CD4-positive, alpha-beta T cell treated with Interleukin-15 for 4 hours (primary cell): ENCODE results near the gene TMEM222.

ENCODE experiments used
- DNase-seq: peaks from one replicate; pipeline ENCODE4 v3.0.0-alpha.2; 2020; ENCODE audit warnings: low spot score

The TMEM222 gene

DNA sequence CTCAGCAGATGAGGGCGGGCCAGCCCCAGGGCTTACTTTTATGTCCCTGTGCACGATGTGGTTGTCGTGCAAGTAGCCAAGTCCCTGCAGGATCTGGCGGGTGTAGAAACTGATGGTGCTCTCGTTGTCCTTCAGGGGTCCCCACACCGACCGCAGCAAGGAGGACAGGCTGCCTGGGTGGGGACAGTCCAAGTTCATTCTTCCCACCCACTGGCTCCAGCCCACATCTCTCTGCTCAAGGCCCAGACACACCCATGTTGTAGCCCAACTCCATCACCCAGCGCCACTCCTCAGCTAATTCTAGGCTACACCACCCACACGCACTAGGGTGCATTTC, 37.8 kb downstream of the TMEM222 start:
- no peak for DNase-seq

DNA sequence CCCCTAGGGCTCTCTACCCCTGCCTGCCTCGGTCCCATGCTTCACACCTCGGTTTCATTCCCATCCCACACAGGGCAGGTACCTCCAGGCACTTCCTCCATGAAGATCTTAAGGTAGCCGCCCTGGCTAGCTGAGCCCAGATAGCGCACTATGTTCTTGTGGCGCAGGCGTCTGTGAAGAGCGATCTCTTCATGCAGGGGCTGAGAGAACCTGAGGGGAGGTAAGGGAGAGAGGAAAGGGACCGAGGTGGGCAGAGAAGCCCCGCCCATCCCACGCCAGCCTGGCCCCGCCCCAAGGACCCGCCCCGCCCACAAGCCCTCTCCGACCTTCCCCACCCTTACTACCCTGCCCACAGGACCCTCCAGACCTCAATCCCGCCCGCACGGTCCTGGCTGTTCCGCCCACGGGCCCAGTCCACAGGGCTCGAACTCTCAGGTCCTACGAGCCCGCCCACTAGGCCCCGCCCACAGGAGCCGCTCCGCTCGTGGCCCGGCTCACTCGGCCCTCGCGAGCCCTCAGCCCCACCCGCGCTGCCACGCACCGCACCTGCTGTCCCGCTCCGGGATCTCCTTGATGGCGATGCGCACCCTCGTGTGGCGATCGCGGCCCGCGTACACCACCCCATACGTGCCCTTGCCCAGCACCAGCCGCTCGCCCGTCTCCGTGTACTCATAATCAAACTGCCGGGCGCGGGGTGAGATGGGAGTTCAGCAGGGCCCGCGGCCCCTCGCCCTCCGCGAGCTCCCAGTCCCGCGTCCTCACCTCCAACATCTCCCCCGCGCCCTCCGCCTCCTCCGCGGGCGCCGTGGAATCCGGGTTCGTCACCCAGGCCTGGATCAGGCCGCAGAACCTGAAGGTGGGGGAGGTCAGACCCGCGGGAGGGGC, 38.4 kb downstream of the TMEM222 start:
- peak; percentile 34 for DNase-seq

DNA sequence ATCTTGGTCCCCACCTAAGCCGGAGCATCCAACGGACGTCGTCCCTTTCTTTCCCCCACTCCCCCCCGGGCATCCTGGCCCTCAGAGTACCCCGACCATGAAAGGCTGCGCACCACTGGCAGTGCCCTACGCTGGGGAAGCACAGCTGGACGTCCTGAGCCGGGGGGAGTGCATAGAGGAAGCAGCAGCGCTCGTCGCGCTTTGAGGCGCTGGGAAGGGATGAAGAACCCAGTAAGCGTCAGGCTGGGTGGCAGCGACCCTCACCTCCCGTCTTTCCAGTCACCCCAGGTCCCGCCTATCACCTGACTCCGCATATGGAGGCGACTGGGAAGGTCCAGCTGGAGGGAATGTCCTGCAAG, 39.1 kb downstream of the TMEM222 start:
- no peak for DNase-seq

DNA sequence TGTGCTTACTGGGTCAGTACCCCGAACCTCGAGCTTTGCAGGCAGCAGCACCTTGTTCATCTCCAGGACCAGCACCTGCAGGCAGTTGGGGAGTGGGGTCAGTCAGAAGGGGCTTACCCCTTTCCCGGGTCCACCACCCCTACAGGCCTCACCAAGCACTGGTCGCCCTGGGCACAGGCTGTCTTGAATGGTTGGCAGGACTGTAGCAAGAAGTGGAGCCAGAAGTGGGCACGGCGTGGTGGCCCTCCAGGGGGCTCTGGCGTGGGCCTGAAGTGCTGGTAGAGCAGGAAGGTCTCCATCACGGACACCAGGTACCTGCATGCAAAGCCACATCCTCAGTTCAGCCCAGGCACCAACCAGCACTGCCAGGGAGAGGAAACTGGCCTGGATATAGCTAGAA, 39.6 kb downstream of the TMEM222 start:
- DNase-seq = no peak

DNA sequence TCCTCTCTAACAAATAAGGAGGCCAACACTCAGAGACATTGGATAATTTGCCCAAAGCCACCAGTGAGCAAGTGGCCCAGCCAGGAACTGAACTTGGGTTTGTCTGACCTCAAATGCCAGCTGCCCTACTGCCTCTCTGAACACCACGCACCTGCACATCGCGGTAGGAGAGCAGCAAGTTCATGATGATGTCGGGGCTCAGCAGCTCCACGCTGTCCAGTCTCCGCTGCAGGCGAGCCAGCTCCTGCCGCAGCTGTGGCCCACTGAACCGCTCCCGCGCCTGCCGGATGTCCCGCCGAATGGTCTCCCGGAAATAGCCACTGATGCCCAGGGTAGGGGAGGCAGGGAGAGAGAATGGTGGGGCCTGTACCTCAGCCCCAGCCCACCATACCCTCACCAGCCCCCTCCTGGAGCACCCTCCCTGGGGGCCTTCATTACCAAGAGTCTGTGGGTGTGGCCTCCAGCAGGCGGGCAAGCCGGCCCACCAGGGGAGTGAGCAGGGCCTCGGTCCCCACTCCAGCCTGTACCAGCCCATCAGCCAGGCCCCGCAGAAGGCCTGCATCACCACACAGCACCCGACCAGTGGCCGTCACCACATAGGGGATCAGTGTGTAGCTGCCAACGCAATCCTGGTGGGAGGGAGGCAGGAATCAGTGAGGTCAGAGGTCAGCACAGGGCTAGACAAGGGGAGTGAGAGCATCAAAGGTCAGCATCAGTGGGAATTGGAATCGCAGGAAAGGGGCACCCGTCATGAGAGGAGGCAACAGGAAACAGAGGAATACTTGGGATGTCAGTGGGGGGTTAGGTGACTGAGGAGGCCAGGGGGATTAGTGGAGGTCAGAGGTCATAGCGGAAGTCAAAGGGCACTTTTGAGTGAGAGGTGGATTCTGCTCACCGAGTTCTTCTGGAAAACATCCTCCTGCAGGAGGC, 42.1 kb downstream of the TMEM222 start:
- no peak for DNase-seq

DNA sequence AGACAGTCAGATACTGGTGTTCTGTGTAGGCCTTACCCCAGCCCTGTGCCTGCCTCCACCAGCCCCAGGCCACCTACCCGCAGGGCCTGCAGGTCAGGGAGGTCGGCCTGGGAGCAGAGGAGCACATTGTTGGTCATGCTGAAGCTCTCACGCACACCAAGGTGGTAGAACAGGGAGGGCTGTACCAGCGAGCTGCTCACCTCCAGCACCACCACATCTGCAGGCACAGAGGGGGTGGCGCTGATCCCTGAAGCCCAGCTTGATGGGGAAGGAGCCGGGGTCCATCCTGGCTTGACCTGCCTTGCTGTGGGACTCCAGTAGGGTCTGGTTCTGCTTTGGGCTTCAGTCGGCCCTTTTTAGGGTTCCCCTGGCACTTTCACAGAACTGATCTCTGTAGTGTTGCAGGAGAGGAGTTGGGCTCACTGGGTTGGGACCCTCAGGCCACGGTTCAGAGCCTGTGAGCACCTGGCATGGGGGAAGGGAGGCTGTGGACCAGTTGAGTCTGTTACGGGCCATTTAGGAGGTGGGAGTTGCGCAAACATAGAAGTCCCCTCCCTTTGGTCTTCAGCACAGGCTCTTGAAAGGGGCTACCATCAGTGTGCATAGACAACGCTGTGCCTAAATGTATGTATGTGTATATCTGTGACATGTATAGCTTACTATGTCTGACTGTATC, 42.9 kb downstream of the TMEM222 start:
- DNase-seq = no peak

DNA sequence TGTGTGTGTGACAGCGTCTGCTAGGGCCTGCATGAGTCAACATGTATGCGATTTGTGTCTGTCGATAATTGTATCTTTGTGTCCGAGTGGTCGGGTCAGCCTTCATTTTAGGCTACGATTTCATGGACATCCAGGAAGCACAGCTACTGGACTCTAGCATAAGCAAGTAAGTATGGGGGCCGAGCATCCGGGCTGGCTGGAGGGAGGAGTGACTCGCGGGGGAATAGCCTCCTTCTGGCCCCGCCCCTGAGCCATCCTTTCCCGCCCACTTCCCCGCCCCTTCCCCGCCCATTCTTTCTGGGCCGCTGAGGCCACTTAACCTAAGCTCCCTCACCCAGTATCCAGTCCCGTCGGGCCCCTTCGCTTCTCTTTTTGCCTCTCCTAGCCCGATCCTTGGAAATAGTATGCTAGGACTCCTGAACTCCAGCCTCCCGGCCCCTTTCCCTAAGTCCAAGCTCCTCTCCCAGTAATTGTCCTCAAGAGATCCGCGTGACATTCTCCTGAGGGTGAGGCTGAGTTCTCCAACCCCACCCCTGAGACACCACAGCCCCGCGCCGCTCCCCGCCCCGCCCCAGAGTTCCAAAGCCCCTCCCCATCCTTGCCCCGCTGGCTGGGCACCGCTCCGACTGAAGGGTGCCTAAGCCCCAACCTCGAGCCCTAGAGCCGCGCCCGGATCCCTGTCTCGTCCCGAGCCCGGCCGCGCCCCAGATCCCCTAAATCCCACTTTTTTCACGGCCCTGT, 43.6 kb downstream of the TMEM222 start:
- DNase-seq = peak; percentile 77

DNA sequence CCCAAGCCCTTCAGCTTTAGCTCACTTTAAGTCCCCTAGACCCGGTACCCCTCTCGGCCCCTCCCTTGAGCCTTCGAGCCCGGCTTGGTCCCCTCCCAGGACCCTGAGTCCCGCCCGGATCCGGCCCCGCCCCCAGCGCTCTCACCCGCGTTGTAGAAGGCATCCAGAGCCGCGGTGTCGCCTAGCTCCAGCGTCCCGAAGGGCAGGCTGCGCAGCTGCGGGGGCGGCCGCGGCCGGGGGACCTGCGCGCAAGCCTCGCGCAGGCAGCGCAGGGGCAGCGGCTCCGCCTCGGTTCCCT, 44.1 kb downstream of the TMEM222 start:
- DNase-seq = peak; percentile 62

DNA sequence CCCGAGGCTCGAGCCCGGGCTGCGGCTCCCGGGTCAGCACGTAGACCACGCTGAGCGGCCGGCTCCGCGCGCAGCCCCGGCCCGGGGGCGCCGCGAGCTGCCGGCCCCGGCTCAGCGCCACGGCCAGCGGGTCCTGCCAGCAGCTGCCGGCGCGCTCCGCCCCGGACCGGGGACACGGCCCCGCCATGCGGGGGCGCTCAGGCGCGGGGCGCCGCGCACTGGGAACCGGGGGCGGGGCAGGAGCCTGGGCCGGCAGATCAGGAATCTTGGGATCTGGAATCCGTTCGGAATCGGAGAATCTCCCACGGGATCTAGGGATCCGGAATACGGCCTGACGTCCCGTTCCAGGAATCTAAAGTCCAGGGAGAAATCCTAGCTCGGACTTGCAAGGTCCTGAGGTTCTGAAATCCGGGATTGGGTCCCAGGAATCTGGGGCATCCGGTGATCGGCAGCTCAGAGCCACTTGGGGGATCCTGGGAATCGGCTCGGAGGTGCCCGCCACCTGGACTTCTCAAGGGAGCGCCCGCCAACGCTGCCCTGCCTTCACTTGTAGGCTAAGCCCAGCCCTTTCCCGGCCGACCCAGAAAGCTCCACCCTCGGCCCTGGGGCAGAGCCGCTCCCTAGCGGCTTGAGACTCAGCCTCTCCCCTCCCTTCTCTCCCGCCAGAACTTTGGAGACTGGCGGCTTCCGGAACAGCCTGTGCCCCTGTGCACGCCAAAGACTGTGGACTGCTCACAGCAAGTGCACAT, 44.6 kb downstream of the TMEM222 start, which contains the start of gene MAP3K6:
Gene MAP3K6, minus strand, starts transcription at position 551 of the 749 bp plus-strand sequence. Its CDS starts 364 bp downstream, at position 187.
- DNase-seq = peak; percentile 22

DNA sequence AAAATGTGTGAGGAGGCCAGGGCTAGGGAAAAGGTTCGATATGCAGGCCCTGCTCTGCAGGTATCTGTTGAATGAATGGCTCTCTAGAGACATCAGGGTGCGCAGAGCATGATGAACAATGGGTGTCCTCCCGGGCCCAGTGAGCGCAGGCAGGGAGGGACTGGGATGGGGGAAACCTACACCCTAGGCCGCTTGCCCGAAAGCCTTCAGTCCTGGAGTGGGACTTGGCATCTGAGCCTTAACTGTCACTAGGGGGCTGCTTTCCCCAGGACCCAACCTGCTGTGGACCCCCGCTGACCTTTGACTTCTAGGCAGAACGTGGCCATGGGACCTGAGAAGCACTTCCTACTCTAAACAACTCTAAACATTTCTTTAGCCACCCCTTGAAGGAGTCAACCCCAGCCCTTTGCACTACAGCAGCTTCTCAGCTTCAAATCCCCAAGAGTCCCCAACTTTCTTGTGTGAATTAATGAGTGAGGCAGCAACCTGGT, 45.2 kb downstream of the TMEM222 start:
- DNase-seq = no peak

DNA sequence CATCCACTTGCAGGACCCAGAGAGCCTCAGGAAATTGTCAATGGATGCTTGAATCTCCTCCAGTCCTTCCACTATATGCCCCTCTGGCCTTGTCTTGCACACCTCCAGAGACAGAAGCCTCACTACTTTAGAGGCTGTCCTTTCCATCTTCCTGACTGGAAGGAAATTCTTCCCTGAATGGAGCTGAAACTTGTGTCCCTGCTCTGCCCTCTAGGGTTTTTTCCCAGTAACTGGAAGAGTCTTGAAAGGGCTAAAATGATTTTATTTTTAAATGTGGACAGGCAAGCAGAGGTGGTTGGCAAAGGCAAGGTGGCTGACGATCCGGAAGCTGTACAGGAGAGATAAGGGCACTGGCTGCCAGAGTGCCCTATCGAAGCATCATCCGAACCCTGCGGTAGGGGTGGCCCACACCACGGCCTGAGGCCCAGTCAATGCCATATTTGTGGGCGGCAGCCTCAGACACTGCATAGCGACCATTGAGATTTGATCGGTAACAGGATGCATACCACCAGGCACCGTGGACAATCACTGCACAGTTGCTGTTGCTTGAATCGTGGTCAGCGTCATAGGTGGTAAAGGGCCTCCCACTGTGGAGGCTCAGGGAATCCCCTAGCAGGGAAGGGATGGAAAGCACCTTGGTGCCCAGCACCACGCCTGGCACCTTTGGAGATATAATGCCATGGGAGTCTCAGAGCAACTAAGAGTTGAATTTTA, 47.1 kb downstream of the TMEM222 start:
- no peak for DNase-seq

DNA sequence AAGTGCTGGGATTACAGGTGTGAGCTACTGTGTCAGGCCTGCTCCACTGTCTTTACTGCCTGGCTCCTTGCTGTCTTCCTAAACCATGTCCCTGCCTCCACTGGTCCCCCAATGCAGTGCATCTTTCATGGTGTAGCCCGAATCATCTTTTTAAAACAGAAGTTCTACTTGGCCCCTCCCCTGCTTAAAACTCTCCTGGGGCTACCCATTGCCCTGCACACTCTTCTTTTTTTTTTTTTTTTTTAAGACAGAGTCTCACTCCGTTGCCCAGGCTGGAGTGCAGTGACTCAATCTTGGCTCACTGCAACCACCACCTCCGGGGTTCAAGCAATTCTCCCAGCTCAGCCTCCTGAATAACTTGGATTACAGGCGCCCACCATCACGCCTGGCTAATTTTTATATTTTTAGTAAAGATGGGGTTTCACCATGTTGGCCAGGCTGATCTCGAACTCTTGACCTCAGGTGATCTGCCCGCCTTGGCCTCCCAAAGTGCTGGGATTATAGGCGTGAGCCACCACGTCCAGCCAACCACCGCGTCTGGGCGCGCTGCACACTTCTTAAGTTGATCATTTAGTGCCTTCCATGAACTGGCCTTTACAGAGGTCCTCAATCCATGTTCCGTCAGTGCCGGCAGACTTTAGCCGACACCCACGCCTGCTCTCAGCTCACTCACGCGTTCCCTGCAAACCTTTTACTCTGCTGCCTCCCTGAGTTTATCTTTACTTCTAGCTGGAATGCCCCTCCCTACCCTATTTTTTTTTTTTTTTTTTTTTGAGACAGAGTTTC, 50.3 kb downstream of the TMEM222 start:
- no peak for DNase-seq

DNA sequence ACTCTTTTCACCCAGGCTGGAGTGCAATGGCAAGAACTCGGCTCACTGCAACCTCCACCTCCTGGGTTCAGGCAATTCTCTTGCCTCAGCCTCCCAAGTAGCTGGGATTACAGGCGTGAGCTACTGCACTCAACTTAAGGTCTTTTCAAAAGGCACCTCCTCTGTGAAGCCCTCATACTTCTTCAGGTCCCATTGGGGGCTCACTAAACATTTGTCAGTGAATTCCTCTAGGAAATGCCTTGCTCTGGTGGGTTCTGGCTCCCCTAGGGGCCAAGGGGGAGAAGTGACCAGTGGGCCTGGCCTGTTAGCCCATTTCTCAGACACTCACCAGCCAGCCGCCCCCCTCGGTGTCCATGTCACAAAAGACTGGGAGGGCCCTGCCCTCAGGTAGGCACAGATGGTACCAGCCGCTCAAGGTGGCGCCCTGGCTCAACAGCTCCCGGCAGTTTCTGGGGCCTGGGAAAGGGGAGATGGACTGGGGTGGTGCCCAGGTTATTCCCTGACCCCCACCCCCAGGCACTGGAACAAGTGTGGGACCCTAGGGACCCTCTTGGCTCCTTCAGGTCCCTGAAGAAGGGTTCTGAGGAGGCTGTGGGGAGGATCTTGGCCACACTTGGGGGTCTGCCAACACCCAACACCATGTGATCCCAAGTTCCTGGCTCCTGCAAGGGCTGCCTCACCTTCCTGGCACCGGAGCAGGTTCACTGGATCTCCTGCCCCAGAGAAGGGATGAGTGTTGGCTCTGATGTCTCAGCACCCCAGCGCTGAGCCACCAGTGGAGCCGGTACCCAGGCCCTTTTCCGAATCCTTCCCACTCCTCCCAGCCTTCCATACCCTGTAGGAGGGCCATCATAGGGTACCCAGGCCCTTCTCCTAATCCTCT, 51.1 kb downstream of the TMEM222 start:
- no peak for DNase-seq

DNA sequence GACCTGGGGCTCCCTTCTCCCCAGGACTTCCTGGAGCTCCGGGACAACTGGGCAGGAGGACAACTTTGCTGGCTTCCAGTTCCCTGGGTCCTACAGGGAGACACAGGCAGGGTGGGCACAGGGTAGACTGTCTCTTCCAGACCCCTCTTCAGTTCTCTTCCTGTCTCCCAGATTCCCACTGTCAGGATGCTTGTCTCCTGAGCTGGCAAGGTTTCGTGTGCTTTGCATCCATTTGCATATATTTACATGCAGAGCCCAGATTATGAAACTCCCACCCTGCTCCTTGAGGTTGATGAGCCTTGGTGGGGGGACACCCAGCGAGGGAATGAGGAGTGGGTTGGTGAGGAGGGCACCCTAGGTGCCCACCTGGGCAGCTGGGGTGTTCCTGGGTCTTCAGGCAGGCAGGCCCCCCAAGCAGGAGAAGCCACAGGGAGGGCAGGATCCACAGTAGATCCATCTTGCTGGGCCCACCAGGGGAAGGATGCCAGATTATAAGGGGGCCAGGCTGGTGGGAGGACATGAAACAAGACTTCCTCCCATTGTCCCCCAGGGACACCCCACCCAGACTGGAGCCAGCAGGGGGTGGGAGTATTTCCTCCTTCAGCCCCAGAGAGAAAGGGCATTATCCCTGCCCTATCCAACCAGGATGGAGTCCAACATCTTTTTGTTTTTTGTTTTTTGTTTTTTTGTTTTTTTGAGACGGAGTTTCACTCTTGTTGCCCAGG, 52.6 kb downstream of the TMEM222 start, which contains the start of gene FCN3:
Gene FCN3, minus strand, starts transcription at position 463 of the 725 bp plus-strand sequence. Its CDS starts 6 bp downstream, at position 457.
- no peak for DNase-seq

DNA sequence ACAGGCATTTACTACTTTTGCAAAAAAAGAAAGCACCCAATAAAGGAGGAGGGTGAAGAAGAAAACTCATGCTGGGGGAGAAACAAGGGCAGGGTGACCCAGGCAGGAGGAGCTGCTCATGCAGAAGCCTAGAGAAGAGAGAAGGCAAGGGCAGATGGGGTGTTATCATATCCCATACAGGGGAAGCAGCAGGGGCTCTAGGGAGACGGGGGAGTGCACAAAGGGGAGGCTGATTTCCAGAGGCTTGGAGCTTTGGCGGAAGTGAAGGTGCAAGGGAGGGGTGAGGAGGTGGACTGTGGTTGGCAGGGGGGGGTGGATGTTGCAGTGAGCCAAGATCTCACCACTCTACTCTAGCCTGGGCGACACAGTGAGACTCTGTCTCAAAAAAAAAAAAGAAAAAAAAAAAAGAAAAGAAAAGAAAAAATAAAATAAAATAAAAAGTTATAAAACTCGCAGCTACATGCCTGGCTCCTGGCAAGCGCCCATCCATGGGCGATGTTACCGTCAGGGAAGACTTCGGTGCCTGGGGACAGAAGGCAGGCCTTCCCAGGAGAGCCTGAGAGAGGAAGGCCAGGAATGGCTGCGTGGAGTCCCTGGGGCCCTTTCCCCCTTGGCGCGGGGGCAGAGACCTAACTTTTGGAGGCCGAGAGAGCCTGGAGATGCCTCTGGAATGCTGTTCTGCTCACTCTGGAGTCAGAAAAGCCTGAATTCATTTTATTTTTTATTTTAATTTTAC, 56.0 kb downstream of the TMEM222 start:
- DNase-seq = no peak

DNA sequence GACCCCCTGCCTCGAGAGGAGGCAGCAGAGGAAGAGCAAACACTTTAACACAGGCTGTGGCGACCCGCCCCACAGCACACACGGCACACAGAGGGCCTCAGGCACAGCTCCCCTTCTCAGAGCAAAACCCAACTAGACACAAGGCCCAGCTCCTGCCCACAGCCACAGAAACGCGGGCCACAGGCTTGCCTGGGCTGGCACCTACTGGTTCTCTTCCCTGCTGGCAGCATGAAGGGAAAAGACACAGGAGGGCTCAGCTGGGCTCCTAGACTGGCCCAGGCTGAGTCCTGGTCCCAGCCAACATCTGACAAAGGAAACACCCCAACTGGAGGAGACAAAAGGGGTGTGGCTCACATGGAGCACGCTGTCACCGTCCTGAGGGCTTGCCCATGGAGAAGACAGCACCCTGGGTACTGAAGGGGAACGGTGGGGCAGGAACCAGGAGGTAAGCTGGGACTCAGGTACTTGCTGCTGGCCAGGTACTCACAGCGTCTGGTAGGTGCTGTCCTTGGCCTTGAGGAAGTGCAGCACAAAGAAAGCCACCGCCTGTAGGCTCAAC, 57.7 kb downstream of the TMEM222 start:
- DNase-seq = no peak

DNA sequence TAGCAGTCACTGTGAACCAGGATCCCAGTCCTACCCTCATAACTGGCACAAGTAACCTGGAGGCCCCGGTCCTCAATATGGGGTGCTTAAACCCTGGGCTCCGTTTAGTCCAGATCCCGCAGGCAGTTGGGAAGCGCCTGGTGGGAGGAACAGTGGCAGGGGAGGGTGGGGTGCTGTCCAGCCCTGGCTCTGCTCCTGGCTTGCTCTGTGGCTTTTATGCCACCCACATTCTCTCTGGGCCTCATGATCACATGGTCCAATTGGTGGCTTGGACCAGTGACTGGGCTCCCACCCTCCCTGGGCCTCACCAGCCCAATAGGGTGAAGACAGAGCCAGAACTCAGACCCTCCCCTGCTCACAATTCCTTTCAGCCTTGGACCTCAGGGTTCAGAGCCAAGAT, 58.3 kb downstream of the TMEM222 start:
- DNase-seq = no peak
